Lower leg skin (tissue), 3 donors: Measurements from ENCODE around the gene UBE2L5.

Experiments used
- POLR2A ChIP-seq, 2 donors: fragments of 450-650 bp; IDR thresholded peaks; one replicate each; pipeline ENCODE4 v1.6.1; 2016 to 2017; ENCODE audit warnings: antibody characterized with exemption in 2 of 2, mild to moderate bottlenecking in 1 of 2, moderate library complexity in 1 of 2
- TF ChIP-seq, protein P1 (sequence below), 3 donors: fragments of 450-650 bp; IDR thresholded peaks; one replicate each; pipeline ENCODE4 v1.5.1; 2016; ENCODE audit warnings: antibody characterized with exemption in 3 of 3, mild to moderate bottlenecking in 3 of 3, moderate library complexity in 2 of 3

- TF ChIP-seq, protein P1, sequence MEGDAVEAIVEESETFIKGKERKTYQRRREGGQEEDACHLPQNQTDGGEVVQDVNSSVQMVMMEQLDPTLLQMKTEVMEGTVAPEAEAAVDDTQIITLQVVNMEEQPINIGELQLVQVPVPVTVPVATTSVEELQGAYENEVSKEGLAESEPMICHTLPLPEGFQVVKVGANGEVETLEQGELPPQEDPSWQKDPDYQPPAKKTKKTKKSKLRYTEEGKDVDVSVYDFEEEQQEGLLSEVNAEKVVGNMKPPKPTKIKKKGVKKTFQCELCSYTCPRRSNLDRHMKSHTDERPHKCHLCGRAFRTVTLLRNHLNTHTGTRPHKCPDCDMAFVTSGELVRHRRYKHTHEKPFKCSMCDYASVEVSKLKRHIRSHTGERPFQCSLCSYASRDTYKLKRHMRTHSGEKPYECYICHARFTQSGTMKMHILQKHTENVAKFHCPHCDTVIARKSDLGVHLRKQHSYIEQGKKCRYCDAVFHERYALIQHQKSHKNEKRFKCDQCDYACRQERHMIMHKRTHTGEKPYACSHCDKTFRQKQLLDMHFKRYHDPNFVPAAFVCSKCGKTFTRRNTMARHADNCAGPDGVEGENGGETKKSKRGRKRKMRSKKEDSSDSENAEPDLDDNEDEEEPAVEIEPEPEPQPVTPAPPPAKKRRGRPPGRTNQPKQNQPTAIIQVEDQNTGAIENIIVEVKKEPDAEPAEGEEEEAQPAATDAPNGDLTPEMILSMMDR (IDR thresholded peaks at IDR 0.05): no peak
- TF ChIP-seq POLR2A (IDR thresholded peaks at IDR 0.05): no peak
Observed at GRCh38 chr13:30410705-30411125, 11.6 kb upstream of the UBE2L5 start.
